ENCODE measurements around the gene APP.
"Not testable (repeated sequence)": the region's sequence is repeated elsewhere in the genome, so short reads cannot be mapped to it uniquely, and the experiment has no call there.

APP gene

GRCh38 chr21:25939396-25939761 lies 231.2 kb downstream of the APP start:
- no peak overlapping the region for H3K4me3 ChIP-seq (ENCODE audit: low read depth, low read length)

GRCh38 chr21:25938658-25939395 lies 231.7 kb downstream of the APP start:
- no peaks in the 10 kb centered on the region for H3K4me1 ChIP-seq (ENCODE audit: control insufficient read depth, insufficient read depth, low read length)
- no peak overlapping the region for H3K9ac ChIP-seq (ENCODE audit: low read depth, low read length)
- no peaks in the 10 kb centered on the region for H3K27me3 ChIP-seq (ENCODE audit: control insufficient read depth, insufficient read depth, low read length)
- H3K9me3 ChIP-seq (ENCODE audit: control insufficient read depth, insufficient read depth, low read length): no peaks in the 10 kb centered on the region
- no peak overlapping the region for H3K4me3 ChIP-seq (ENCODE audit: low read depth, low read length)
- no peaks in the 10 kb centered on the region for H3K36me3 ChIP-seq (ENCODE audit: control insufficient read depth, insufficient read depth, low read length)

More at GRCh38 chr21:25939396-25939761, 231.2 kb downstream of the APP start:
- Histone ChIP-seq H3K36me3 (ENCODE audit: control insufficient read depth, insufficient read depth, low read length) (no peaks in the 10 kb centered on the region), H3K4me1 (ENCODE audit: control insufficient read depth, insufficient read depth, low read length) (no peaks in the 10 kb centered on the region), H3K9ac (ENCODE audit: low read depth, low read length) (no peak overlapping the region), H3K9me3 (ENCODE audit: control insufficient read depth, insufficient read depth, low read length) (no peaks in the 10 kb centered on the region), H3K27me3 (ENCODE audit: control insufficient read depth, insufficient read depth, low read length) (no peaks in the 10 kb centered on the region)

- Histone ChIP-seq H3K4me3 (ENCODE audit: low read depth, low read length) (no peak overlapping the region), H3K36me3 (ENCODE audit: control insufficient read depth, insufficient read depth, low read length) (no peaks in the 10 kb centered on the region), H3K27me3 (ENCODE audit: control insufficient read depth, insufficient read depth, low read length) (no peaks in the 10 kb centered on the region), H3K9me3 (ENCODE audit: control insufficient read depth, insufficient read depth, low read length) (no peaks in the 10 kb centered on the region), H3K9ac (ENCODE audit: low read depth, low read length) (no peak overlapping the region), H3K4me1 (ENCODE audit: control insufficient read depth, insufficient read depth, low read length) (peaks cover 4% of the 10 kb centered on the region)
These were observed 233.8 kb downstream of the APP start for GRCh38 chr21:25936776-25937175.

GRCh38 chr21:25934771-25935224 lies 235.8 kb downstream of the APP start:
- H3K4me3 ChIP-seq (ENCODE audit: low read depth, low read length): no peak overlapping the region
- no peaks in the 10 kb centered on the region for H3K27me3 ChIP-seq (ENCODE audit: control insufficient read depth, insufficient read depth, low read length)
- H3K9me3 ChIP-seq (ENCODE audit: control insufficient read depth, insufficient read depth, low read length): no peaks in the 10 kb centered on the region
- no peaks in the 10 kb centered on the region for H3K36me3 ChIP-seq (ENCODE audit: control insufficient read depth, insufficient read depth, low read length)
- no peak overlapping the region for H3K9ac ChIP-seq (ENCODE audit: low read depth, low read length)
- H3K4me1 ChIP-seq (ENCODE audit: control insufficient read depth, insufficient read depth, low read length): peaks cover 4% of the 10 kb centered on the region

GRCh38 chr21:25934130-25934529 lies 236.4 kb downstream of the APP start:
- Histone ChIP-seq H3K4me3 (ENCODE audit: low read depth, low read length) (no peak overlapping the region), H3K4me1 (ENCODE audit: control insufficient read depth, insufficient read depth, low read length) (peaks cover 4% of the 10 kb centered on the region), H3K9ac (ENCODE audit: low read depth, low read length) (no peak overlapping the region)

GRCh38 chr21:25931765-25932164 lies 238.8 kb downstream of the APP start:
- Histone ChIP-seq H3K9ac (ENCODE audit: low read depth, low read length) (no peak overlapping the region), H3K9me3 (ENCODE audit: control insufficient read depth, insufficient read depth, low read length) (no peaks in the 10 kb centered on the region), H3K4me1 (ENCODE audit: control insufficient read depth, insufficient read depth, low read length) (peaks cover 4% of the 10 kb centered on the region), H3K27me3 (ENCODE audit: control insufficient read depth, insufficient read depth, low read length) (no peaks in the 10 kb centered on the region), H3K36me3 (ENCODE audit: control insufficient read depth, insufficient read depth, low read length) (no peaks in the 10 kb centered on the region), H3K4me3 (ENCODE audit: low read depth, low read length) (no peak overlapping the region)

More at GRCh38 chr21:25934130-25934529, 236.4 kb downstream of the APP start:
- Histone ChIP-seq H3K36me3 (ENCODE audit: control insufficient read depth, insufficient read depth, low read length) (no peaks in the 10 kb centered on the region), H3K9me3 (ENCODE audit: control insufficient read depth, insufficient read depth, low read length) (no peaks in the 10 kb centered on the region), H3K27me3 (ENCODE audit: control insufficient read depth, insufficient read depth, low read length) (no peaks in the 10 kb centered on the region)

GRCh38 chr21:25929856-25930520 lies 240.6 kb downstream of the APP start:
- no peak overlapping the region for H3K4me3 ChIP-seq (ENCODE audit: low read depth, low read length)
- peaks cover 4% of the 10 kb centered on the region for H3K4me1 ChIP-seq (ENCODE audit: control insufficient read depth, insufficient read depth, low read length)
- H3K9ac ChIP-seq (ENCODE audit: low read depth, low read length): no peak overlapping the region
- no peaks in the 10 kb centered on the region for H3K27me3 ChIP-seq (ENCODE audit: control insufficient read depth, insufficient read depth, low read length)
- H3K36me3 ChIP-seq (ENCODE audit: control insufficient read depth, insufficient read depth, low read length): peaks cover 3% of the 10 kb centered on the region
- H3K9me3 ChIP-seq (ENCODE audit: control insufficient read depth, insufficient read depth, low read length): no peaks in the 10 kb centered on the region

GRCh38 chr21:25927195-25927880 lies 243.2 kb downstream of the APP start:
- Histone ChIP-seq H3K27me3 (ENCODE audit: control insufficient read depth, insufficient read depth, low read length) (no peaks in the 10 kb centered on the region), H3K36me3 (ENCODE audit: control insufficient read depth, insufficient read depth, low read length) (peaks cover 3% of the 10 kb centered on the region), H3K9ac (ENCODE audit: low read depth, low read length) (no peak overlapping the region), H3K4me3 (ENCODE audit: low read depth, low read length) (no peak overlapping the region), H3K9me3 (ENCODE audit: control insufficient read depth, insufficient read depth, low read length) (no peaks in the 10 kb centered on the region), H3K4me1 (ENCODE audit: control insufficient read depth, insufficient read depth, low read length) (peaks cover 3% of the 10 kb centered on the region)

GRCh38 chr21:25925936-25926335 lies 244.6 kb downstream of the APP start:
- Histone ChIP-seq H3K27me3 (ENCODE audit: control insufficient read depth, insufficient read depth, low read length) (no peaks in the 10 kb centered on the region), H3K4me3 (ENCODE audit: low read depth, low read length) (no peak overlapping the region), H3K9ac (ENCODE audit: low read depth, low read length) (no peak overlapping the region), H3K36me3 (ENCODE audit: control insufficient read depth, insufficient read depth, low read length) (peaks cover 3% of the 10 kb centered on the region), H3K4me1 (ENCODE audit: control insufficient read depth, insufficient read depth, low read length) (no peaks in the 10 kb centered on the region), H3K9me3 (ENCODE audit: control insufficient read depth, insufficient read depth, low read length) (no peaks in the 10 kb centered on the region)

- no peak overlapping the region for H3K9ac ChIP-seq (ENCODE audit: low read depth, low read length)
- H3K36me3 ChIP-seq (ENCODE audit: control insufficient read depth, insufficient read depth, low read length): peaks cover 3% of the 10 kb centered on the region
- no peaks in the 10 kb centered on the region for H3K4me1 ChIP-seq (ENCODE audit: control insufficient read depth, insufficient read depth, low read length)
- no peak overlapping the region for H3K4me3 ChIP-seq (ENCODE audit: low read depth, low read length)
- H3K9me3 ChIP-seq (ENCODE audit: control insufficient read depth, insufficient read depth, low read length): no peaks in the 10 kb centered on the region
- H3K27me3 ChIP-seq (ENCODE audit: control insufficient read depth, insufficient read depth, low read length): no peaks in the 10 kb centered on the region
These were observed 245.3 kb downstream of the APP start for GRCh38 chr21:25925064-25925800.

- not testable (repeated sequence) for H3K9me3 ChIP-seq (ENCODE audit: control insufficient read depth, insufficient read depth, low read length); H3K36me3 ChIP-seq (ENCODE audit: control insufficient read depth, insufficient read depth, low read length); H3K4me1 ChIP-seq (ENCODE audit: control insufficient read depth, insufficient read depth, low read length); H3K4me3 ChIP-seq (ENCODE audit: low read depth, low read length); H3K27me3 ChIP-seq (ENCODE audit: control insufficient read depth, insufficient read depth, low read length); H3K9ac ChIP-seq (ENCODE audit: low read depth, low read length)
These were observed 252.4 kb downstream of the APP start for GRCh38 chr21:25918152-25918551.

All from iPS-15b (cell line).